GM19043 (cell line): Measurements from ENCODE around the gene ZNF570.
A peak's percentile ranks its signal among the peaks of the same experiment; 100 is the strongest.

Experiments
- ATAC-seq: cut with Tn5 transposase; IDR thresholded peaks from one replicate; pipeline ENCODE4 v1.9.1; 2021; ENCODE audit warnings: low read depth; ENCODE audit not compliant: unreplicated experiment

The ZNF570 gene

GRCh38 chr19:37468961-37469777, at the start of gene ZNF570:
Gene ZNF570, plus strand, starts transcription at chr19:37469356. Its CDS starts 999 bp downstream, at chr19:37470355.
- ATAC-seq = peak; percentile 61

GRCh38 chr19:37452500-37453245, 16.5 kb upstream of the ZNF570 start:
- ATAC-seq = no peak

GRCh38 chr19:37466277-37466797, 2.8 kb upstream of the ZNF570 start:
- ATAC-seq = no peak

GRCh38 chr19:37466798-37467607, 2.2 kb upstream of the ZNF570 start, which contains the start of gene ZNF569:
Gene ZNF569, minus strand, starts transcription at chr19:37467444. Its CDS starts 22,523 bp downstream, at chr19:37444921.
- peak; percentile 46 for ATAC-seq

- ATAC-seq = no peak
Observed at GRCh38 chr19:37467608-37468090, 1.5 kb upstream of the ZNF570 start.

- ATAC-seq = no peak
Observed at GRCh38 chr19:37470216-37470615, 1.1 kb downstream of the ZNF570 start.

GRCh38 chr19:37472165-37472564, 3.0 kb downstream of the ZNF570 start:
- no peak for ATAC-seq

GRCh38 chr19:37484406-37485168, 15.4 kb downstream of the ZNF570 start:
- no peak for ATAC-seq

GRCh38 chr19:37492213-37492612, 23.1 kb downstream of the ZNF570 start:
- no peak for ATAC-seq

- no peak for ATAC-seq
Observed at GRCh38 chr19:37505958-37506386, 36.8 kb downstream of the ZNF570 start.

GRCh38 chr19:37506387-37507166, 37.4 kb downstream of the ZNF570 start, which contains the start of gene ZNF793:
Gene ZNF793, plus strand, starts transcription at chr19:37506939. Its CDS starts 16,501 bp downstream, at chr19:37523440.
- no peak for ATAC-seq

- ATAC-seq = no peak
Observed at GRCh38 chr19:37507167-37507464, 38.0 kb downstream of the ZNF570 start.

GRCh38 chr19:37511186-37511585, 42.0 kb downstream of the ZNF570 start:
- ATAC-seq = no peak

GRCh38 chr19:37511821-37512220, 42.7 kb downstream of the ZNF570 start:
- no peak for ATAC-seq

- ATAC-seq = no peak
Observed at GRCh38 chr19:37513397-37513796, 44.2 kb downstream of the ZNF570 start.

GRCh38 chr19:37519890-37520289, 50.7 kb downstream of the ZNF570 start:
- no peak for ATAC-seq

GRCh38 chr19:37537391-37537947, 68.3 kb downstream of the ZNF570 start:
- ATAC-seq = no peak
